Neuronal stem cell (in vitro differentiated cells): ENCODE measurements around the gene CFD.

ENCODE experiments used
- DNase-seq: peaks from one replicate; pipeline ENCODE4 v3.0.0-alpha.2; 2013; ENCODE audit warnings: low spot score
- H2AFZ ChIP-seq: one replicate; pipeline ENCODE4 v1.6.1; 2013; ENCODE audit warnings: mild to moderate bottlenecking, low read length, inconsistent platforms
- H2AK5ac ChIP-seq: 2 replicates; pipeline ENCODE4 v1.6.1; 2013; ENCODE audit warnings: low read depth, mild to moderate bottlenecking, inconsistent platforms, low read length, moderate library complexity, mixed read lengths
- H2BK120ac ChIP-seq: 2 replicates; pipeline ENCODE4 v1.6.1; 2013; ENCODE audit warnings: low read depth, mild to moderate bottlenecking, inconsistent platforms, low read length, moderate library complexity, mixed read lengths
- H2BK12ac ChIP-seq: one replicate; pipeline ENCODE4 v1.6.1; 2013; ENCODE audit warnings: low read length, inconsistent platforms
- H2BK15ac ChIP-seq: 2 replicates; pipeline ENCODE4 v1.6.1; 2013; ENCODE audit warnings: mild to moderate bottlenecking, low read length, inconsistent platforms, mixed read lengths
- H2BK5ac ChIP-seq: one replicate; pipeline ENCODE4 v1.6.1; 2013; ENCODE audit warnings: inconsistent platforms, mild to moderate bottlenecking, low read length, moderate library complexity
- H3K14ac ChIP-seq: one replicate; pipeline ENCODE4 v1.6.1; 2013; ENCODE audit warnings: low read length, inconsistent platforms
- H3K18ac ChIP-seq: 2 replicates; pipeline ENCODE4 v1.6.1; 2013; ENCODE audit warnings: low read length, inconsistent platforms
- H3K23ac ChIP-seq: 2 replicates; pipeline ENCODE4 v1.6.1; 2013; ENCODE audit warnings: low read depth, mild to moderate bottlenecking, mixed read lengths, low read length, inconsistent platforms; ENCODE audit not compliant: poor library complexity
- H3K27ac ChIP-seq: replicated peaks from 3 replicates; pipeline ENCODE4 v1.5.1; 2013; ENCODE audit warnings: low read length, inconsistent platforms
- H3K27me3 ChIP-seq, 3 experiments: 2 replicates each; pipeline ENCODE4 v1.6.1; 2013; ENCODE audit warnings: low read length in 3 of 3, mild to moderate bottlenecking in 2 of 3, inconsistent platforms in 1 of 3, low read depth in 1 of 3, mixed read lengths in 1 of 3, moderate library complexity in 1 of 3; ENCODE audit not compliant: control insufficient read depth in 3 of 3, insufficient read depth in 3 of 3
- H3K36me3 ChIP-seq, 2 donors: replicated peaks in 1 of 2; 2 replicates each; pipeline ENCODE4 v1.6.1; 2013; ENCODE audit warnings: low read length in 2 of 2; ENCODE audit not compliant: control insufficient read depth in 2 of 2, insufficient read depth in 2 of 2
- H3K4ac ChIP-seq: 2 replicates; pipeline ENCODE4 v1.6.1; 2013; ENCODE audit warnings: inconsistent platforms, mild to moderate bottlenecking, low read length, moderate library complexity
- H3K4me1 ChIP-seq, 2 donors: 1 replicate in 1 of 2; 2 replicates in 1 of 2; pipeline ENCODE4 v1.6.1; 2013; ENCODE audit warnings: low read length in 2 of 2, low read depth in 1 of 2; ENCODE audit not compliant: control insufficient read depth in 2 of 2, insufficient read depth in 1 of 2
- H3K4me2 ChIP-seq: one replicate; pipeline ENCODE4 v1.6.1; 2013; ENCODE audit warnings: mild to moderate bottlenecking, low read length, inconsistent platforms; ENCODE audit not compliant: insufficient read depth, poor library complexity, severe bottlenecking
- H3K4me3 ChIP-seq, 2 donors: 2 replicates each; pipeline ENCODE4 v1.5.1; 2013; ENCODE audit warnings: low read length in 2 of 2, mild to moderate bottlenecking in 2 of 2, inconsistent platforms in 1 of 2, moderate library complexity in 1 of 2
- H3K79me1 ChIP-seq: one replicate; pipeline ENCODE4 v1.6.1; 2013; ENCODE audit warnings: low read depth, mild to moderate bottlenecking, inconsistent platforms, low read length, moderate library complexity
- H3K9ac ChIP-seq: one replicate; pipeline ENCODE4 v1.6.1; 2013; ENCODE audit warnings: mild to moderate bottlenecking, low read depth, low read length, inconsistent platforms; ENCODE audit not compliant: poor library complexity
- H3K9me3 ChIP-seq, 2 donors: replicated peaks in 1 of 2; 2 replicates each; pipeline versions ENCODE3 to v1.6.1; 2013; ENCODE audit warnings: low read length in 2 of 2, mild to moderate bottlenecking in 2 of 2, inconsistent platforms in 1 of 2, low read depth in 1 of 2, mixed read lengths in 1 of 2, moderate library complexity in 1 of 2; ENCODE audit not compliant: control insufficient read depth in 2 of 2, insufficient read depth in 1 of 2
- H4K8ac ChIP-seq: one replicate; pipeline ENCODE4 v1.6.1; 2013; ENCODE audit warnings: low read depth, mild to moderate bottlenecking, inconsistent platforms, low read length, moderate library complexity
- H4K91ac ChIP-seq: one replicate; pipeline ENCODE4 v1.6.1; 2013; ENCODE audit warnings: low read length, low read depth, mild to moderate bottlenecking, inconsistent platforms; ENCODE audit not compliant: poor library complexity
- WGBS, 2 donors: extraction: QIAGEN DNeasy Blood & Tissue Kit; methylation state at CpG; one replicate each; pipeline ENCODE4 v1.1.7; 2013; ENCODE audit warnings: missing lambda C conversion rate in 2 of 2, mixed read lengths in 1 of 2; ENCODE audit not compliant: insufficient read length in 2 of 2, insufficient replicate concordance in 1 of 2; ENCODE audit errors: extremely low coverage in 2 of 2; 5-methylcytosine and 5-hydroxymethylcytosine counted together

Gene CFD

DNA sequence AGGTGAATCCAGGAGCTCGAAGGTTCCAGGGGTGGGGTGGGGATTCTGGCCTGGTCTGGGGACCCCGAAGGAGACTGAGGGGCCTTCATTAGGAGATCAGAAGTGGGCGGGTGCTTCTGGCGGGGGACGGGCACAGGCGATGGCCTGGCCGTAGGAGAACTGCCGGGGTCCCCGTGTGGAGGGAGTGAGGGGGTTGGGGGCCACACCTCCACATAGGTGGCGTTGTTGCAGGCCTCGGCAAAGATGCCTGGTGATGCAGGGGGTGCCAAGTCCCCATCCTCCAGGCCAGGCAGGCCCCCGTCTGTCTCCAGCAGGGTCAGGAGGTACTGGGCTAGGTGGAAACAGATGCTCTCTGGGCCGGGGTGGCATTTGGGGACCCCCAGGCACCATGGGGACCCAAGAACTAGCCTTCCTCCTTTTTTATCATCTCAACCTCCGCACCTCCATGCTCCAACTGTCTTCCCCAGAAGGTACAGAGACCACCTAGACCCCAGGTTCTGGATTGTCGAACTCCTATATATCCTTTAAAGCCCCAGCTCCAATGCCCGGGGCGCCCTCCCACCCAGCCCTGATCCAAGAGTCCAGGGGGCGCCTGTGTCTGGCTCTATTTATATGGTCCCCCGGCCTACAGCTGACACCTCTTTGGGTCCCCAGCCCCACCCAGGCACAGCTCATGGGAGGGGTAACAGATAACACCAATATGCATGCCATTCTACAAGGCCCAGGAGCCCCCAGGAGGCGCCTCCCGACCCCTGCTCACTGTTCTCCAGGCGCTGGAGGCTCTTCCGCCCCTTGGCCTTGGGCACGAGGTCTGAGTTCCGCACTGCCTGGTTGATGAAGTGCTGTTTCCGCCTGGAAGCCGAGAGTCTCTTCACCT is 42.0 kb downstream of the CFD start:
- Histone ChIP-seq H3K4me2 (no peak overlapping the region), H3K27me3 (no peaks in the 10 kb centered on the region)

GRCh38 chr19:902093-902370 is 42.6 kb downstream of the CFD start:
- no peak overlapping the region for H3K9ac ChIP-seq
- H2AK5ac ChIP-seq = no peak overlapping the region

More for the DNA sequence above, 42.0 kb downstream of the CFD start:
- WGBS, 2 donors = no CpG with 5 or more reads among the region's 27 CpGs
- H2BK120ac ChIP-seq = no peak overlapping the region
- H3K9ac ChIP-seq = no peak overlapping the region
- H3K23ac ChIP-seq = no peak overlapping the region
- no peaks in the 10 kb centered on the region for H3K9me3 ChIP-seq
- no peak overlapping the region for H4K91ac ChIP-seq
- H3K4me1 ChIP-seq = peaks cover 5 to 7% of the 10 kb centered on the region in 2 donors
- peaks cover 13% of the 10 kb centered on the region for H3K79me1 ChIP-seq
- no peak overlapping the region for H3K18ac ChIP-seq
- peak overlapping the region; percentile 66 for H2BK5ac ChIP-seq
- no peak overlapping the region for H2AFZ ChIP-seq
- no peak for DNase-seq
- no peak overlapping the region for H2AK5ac ChIP-seq
- H3K36me3 ChIP-seq = peaks cover 3 to 49% of the 10 kb centered on the region in 2 donors
- no peak overlapping the region for H2BK15ac ChIP-seq
- peak overlapping the region; percentile 3 for H3K4ac ChIP-seq
- H3K4me3 ChIP-seq = no peak overlapping the region
- no peak overlapping the region for H3K14ac ChIP-seq
- no peak overlapping the region for H4K8ac ChIP-seq
- no peak overlapping the region for H3K27ac ChIP-seq
- H2BK12ac ChIP-seq = no peak overlapping the region

DNA sequence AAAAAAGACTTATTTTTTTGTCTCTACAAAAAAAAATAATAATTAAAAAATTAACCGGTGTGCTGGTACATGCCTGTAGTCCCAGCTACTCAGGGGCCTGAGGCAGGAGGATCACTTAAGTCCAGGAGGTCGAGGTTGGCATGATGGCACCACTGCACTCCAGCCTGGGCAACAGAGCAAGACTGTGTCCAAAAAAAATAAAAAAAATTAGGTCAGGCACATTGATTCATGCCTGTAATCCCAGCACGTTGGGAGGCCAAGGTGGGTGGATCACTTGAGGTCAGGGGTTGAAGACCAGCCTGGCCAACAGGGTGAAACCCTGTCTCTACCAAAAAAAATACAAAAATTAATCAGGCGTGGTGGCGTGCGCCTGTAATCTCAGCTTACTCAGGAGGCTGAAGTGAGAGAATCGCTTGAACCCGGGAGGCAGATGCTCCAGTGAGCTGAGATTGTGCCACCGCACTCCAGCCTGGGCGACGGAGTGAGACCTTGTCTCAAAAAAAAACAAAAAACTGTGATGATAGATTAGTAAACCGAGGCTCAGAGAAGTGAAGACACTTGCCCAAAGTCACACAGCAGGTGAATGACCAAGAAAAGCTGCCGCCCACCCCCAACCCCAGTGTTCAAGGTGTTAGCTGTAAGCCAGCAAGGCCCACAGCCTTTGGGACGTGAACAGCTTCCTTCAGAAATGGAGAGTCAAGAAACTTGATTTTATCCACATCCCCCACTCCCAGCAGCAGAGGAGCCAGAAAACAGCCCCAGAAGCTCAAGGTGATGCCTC is 43.2 kb downstream of the CFD start:
- no peak overlapping the region for H3K27ac ChIP-seq
- H3K36me3 ChIP-seq = peaks cover 3 to 37% of the 10 kb centered on the region in 2 donors
- no peak overlapping the region for H2BK120ac ChIP-seq
- WGBS, 2 donors = no CpG with 5 or more reads among the region's 14 CpGs
- no peak overlapping the region for H2BK5ac ChIP-seq
- no peak overlapping the region for H4K91ac ChIP-seq
- H2AK5ac ChIP-seq = no peak overlapping the region
- no peak overlapping the region for H3K14ac ChIP-seq
- H2AFZ ChIP-seq = no peak overlapping the region
- H3K4me1 ChIP-seq = peaks cover 5 to 7% of the 10 kb centered on the region in 2 donors
- no peak overlapping the region for H2BK15ac ChIP-seq
- no peak overlapping the region for H3K4me3 ChIP-seq
- no peak overlapping the region for H3K4ac ChIP-seq
- H3K4me2 ChIP-seq = no peak overlapping the region
- peaks cover 13% of the 10 kb centered on the region for H3K79me1 ChIP-seq
- H4K8ac ChIP-seq = no peak overlapping the region
- no peaks in the 10 kb centered on the region for H3K9me3 ChIP-seq
- H3K9ac ChIP-seq = no peak overlapping the region
- H3K18ac ChIP-seq = no peak overlapping the region
- no peak overlapping the region for H2BK12ac ChIP-seq
- no peaks in the 10 kb centered on the region for H3K27me3 ChIP-seq
- no peak overlapping the region for H3K23ac ChIP-seq
- no peak for DNase-seq

More at GRCh38 chr19:902093-902370, 42.6 kb downstream of the CFD start:
- H3K4me2 ChIP-seq = no peak overlapping the region
- H3K4me1 ChIP-seq = peaks cover 5 to 7% of the 10 kb centered on the region in 2 donors
- no peak overlapping the region for H3K27ac ChIP-seq
- no peak overlapping the region for H4K91ac ChIP-seq
- no peak overlapping the region for H3K23ac ChIP-seq
- H2BK15ac ChIP-seq = no peak overlapping the region
- H3K27me3 ChIP-seq = no peaks in the 10 kb centered on the region
- H3K4me3 ChIP-seq = no peak overlapping the region
- no peak overlapping the region for H3K18ac ChIP-seq
- no peak overlapping the region for H2AFZ ChIP-seq
- no peak overlapping the region for H4K8ac ChIP-seq
- no peaks in the 10 kb centered on the region for H3K9me3 ChIP-seq
- no peak overlapping the region for H3K14ac ChIP-seq
- no peak overlapping the region for H2BK5ac ChIP-seq
- DNase-seq = no peak
- peak overlapping the region; percentile 3 for H3K4ac ChIP-seq
- H3K79me1 ChIP-seq = peaks cover 13% of the 10 kb centered on the region
- no CpG with 5 or more reads among the region's 7 CpGs for WGBS, 2 donors
- no peak overlapping the region for H2BK12ac ChIP-seq
- peaks cover 3 to 43% of the 10 kb centered on the region in 2 donors for H3K36me3 ChIP-seq
- H2BK120ac ChIP-seq = no peak overlapping the region

DNA sequence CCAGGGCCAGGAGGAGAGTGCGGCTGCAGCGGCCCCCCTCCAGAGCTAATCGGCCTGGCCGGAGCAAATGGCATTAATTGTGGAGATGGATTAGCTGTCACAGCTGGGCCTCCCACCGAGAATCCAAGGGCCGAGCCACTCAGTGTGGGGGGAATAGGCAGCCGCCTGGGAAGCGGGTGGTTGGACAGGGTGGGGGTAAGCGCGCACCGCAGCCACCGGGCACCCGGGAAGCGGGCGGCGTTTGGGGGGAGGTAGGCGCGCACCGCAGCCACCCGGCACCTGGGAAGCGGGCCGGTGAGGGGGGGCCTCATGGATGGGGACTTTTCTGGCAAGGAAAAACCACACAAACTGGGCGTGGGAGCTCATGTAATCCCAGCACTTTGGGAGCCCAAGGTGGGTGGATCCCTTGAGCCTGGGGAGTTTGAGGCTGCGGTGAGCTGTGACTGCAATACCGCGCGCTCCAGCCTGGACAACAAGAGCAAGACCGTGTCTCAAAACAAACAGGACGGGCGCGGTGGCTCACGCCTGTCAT is 43.9 kb downstream of the CFD start:
- H3K36me3 ChIP-seq = peaks cover 3 to 35% of the 10 kb centered on the region in 2 donors
- no peak for DNase-seq
- H2BK15ac ChIP-seq = no peak overlapping the region
- no peak overlapping the region for H3K9ac ChIP-seq
- H3K4me2 ChIP-seq = peak overlapping the region; percentile 18
- H3K4ac ChIP-seq = no peak overlapping the region
- H2BK12ac ChIP-seq = no peak overlapping the region
- H3K27ac ChIP-seq = peak overlapping the region; percentile 43
- H4K91ac ChIP-seq = no peak overlapping the region
- peaks cover 13% of the 10 kb centered on the region for H3K79me1 ChIP-seq
- H3K14ac ChIP-seq = no peak overlapping the region
- H3K23ac ChIP-seq = no peak overlapping the region
- no peak overlapping the region for H3K4me3 ChIP-seq
- no peak overlapping the region for H4K8ac ChIP-seq
- H3K27me3 ChIP-seq = no peaks in the 10 kb centered on the region
- no peak overlapping the region for H2BK5ac ChIP-seq
- WGBS, 2 donors = no CpG with 5 or more reads among the region's 32 CpGs
- H2BK120ac ChIP-seq = no peak overlapping the region
- no peaks in the 10 kb centered on the region for H3K9me3 ChIP-seq
- H2AK5ac ChIP-seq = peak overlapping the region; percentile 63
- H3K18ac ChIP-seq = peak overlapping the region; percentile 57
- H2AFZ ChIP-seq = no peak overlapping the region
- H3K4me1 ChIP-seq = peaks cover 5 to 7% of the 10 kb centered on the region in 2 donors
